ENCODE data around the gene PTPN18.

Gene PTPN18

DNA sequence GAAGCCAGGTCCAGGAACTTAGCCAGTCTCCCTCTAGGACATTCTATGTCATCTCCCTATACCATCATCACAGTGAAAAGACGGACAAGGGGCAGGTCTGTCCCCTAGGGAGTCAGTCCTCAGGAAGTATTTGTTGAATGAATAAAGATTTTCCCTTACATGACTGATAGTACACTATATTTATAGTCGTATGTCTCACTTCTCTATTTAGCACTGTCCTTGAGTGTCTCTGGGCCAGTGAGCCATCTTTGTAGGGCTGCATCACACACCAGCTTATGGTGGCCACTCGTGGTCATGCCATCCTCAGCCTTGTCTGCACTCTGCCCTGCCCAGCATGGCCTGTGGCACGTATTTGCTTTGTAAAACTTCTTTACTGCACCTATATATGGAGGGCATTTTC, 25.8 kb downstream of the PTPN18 start:
- no peak overlapping the region for H3K9ac ChIP-seq (ENCODE audit: low read depth, low read length)
- no peak overlapping the region for H2AFZ ChIP-seq (ENCODE audit: low read depth, low read length)
- no peaks in the 10 kb centered on the region for H3K79me2 ChIP-seq (ENCODE audit: insufficient read depth, low read length)
- no peak overlapping the region for H3K4me2 ChIP-seq (ENCODE audit: insufficient read depth, low read length)
- peaks cover 9% of the 10 kb centered on the region for H3K4me1 ChIP-seq (ENCODE audit: insufficient read depth, low read length)
- H3K4me3 ChIP-seq (ENCODE audit: low read depth in 1 of 2, low read length in 2 of 2) = no peak overlapping the region
- H3K27ac ChIP-seq (ENCODE audit: low read length) = no peak overlapping the region
- no peaks in the 10 kb centered on the region for H4K20me1 ChIP-seq (ENCODE audit: insufficient read depth, low read length)
- ATAC-seq (ENCODE audit: insufficient read depth, low read depth) (no peak), DNase-seq (no peak)
- no peaks in the 10 kb centered on the region for H3K9me3 ChIP-seq (ENCODE audit: insufficient read depth, low read length, severe bottlenecking)
- no peaks in the 10 kb centered on the region for H3K36me3 ChIP-seq (ENCODE audit: insufficient read depth, low read length)
- no peaks in the 10 kb centered on the region for H3K27me3 ChIP-seq (ENCODE audit: insufficient read depth, low read length, poor library complexity)
- TF ChIP-seq, protein P1, sequence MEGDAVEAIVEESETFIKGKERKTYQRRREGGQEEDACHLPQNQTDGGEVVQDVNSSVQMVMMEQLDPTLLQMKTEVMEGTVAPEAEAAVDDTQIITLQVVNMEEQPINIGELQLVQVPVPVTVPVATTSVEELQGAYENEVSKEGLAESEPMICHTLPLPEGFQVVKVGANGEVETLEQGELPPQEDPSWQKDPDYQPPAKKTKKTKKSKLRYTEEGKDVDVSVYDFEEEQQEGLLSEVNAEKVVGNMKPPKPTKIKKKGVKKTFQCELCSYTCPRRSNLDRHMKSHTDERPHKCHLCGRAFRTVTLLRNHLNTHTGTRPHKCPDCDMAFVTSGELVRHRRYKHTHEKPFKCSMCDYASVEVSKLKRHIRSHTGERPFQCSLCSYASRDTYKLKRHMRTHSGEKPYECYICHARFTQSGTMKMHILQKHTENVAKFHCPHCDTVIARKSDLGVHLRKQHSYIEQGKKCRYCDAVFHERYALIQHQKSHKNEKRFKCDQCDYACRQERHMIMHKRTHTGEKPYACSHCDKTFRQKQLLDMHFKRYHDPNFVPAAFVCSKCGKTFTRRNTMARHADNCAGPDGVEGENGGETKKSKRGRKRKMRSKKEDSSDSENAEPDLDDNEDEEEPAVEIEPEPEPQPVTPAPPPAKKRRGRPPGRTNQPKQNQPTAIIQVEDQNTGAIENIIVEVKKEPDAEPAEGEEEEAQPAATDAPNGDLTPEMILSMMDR (IDR thresholded peaks at IDR 0.05; ENCODE audit: borderline replicate concordance, extremely low read depth, low read length, poor library complexity, severe bottlenecking) = no peak
- TF ChIP-seq EZH2 (IDR thresholded peaks at IDR 0.05; ENCODE audit: borderline replicate concordance, low read depth, low read length, severe bottlenecking) = no peak

DNA sequence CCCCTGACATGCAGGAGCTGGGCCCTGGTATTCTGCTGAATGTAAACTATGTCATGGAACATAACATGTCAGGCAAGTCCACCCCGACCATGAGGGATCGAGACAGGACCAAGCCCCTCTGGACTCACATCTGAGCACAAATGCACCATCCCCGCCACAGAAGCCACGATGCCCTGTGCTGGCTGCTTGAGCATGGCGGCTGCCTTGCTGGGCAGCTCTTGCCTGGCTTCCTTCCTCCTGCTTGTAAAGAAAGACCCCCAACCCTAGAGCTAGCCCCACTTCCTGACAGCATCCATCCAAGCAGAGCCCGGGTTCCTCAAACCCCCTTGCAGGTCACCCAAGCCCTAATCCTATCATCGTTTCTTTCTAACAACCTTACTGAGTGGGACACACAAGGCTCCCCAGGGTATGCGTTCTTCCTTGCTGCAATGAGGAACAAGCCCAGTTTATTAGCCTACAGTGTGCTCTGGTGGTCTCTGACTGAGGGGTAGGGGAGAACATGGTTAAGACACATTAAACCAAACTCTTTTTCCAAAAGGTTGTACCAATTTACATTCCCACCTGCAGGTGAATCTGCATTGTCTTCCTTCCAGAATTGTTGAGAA, 26.6 kb downstream of the PTPN18 start:
- Histone ChIP-seq H3K36me3 (ENCODE audit: insufficient read depth, low read length) (no peaks in the 10 kb centered on the region), H3K4me1 (ENCODE audit: insufficient read depth, low read length) (peaks cover 9% of the 10 kb centered on the region), H3K27ac (ENCODE audit: low read length) (no peak overlapping the region), H3K79me2 (ENCODE audit: insufficient read depth, low read length) (no peaks in the 10 kb centered on the region), H3K27me3 (ENCODE audit: insufficient read depth, low read length, poor library complexity) (no peaks in the 10 kb centered on the region), H4K20me1 (ENCODE audit: insufficient read depth, low read length) (no peaks in the 10 kb centered on the region), H2AFZ (ENCODE audit: low read depth, low read length) (no peak overlapping the region), H3K9ac (ENCODE audit: low read depth, low read length) (no peak overlapping the region), H3K4me3 (ENCODE audit: low read depth in 1 of 2, low read length in 2 of 2) (no peak overlapping the region), H3K4me2 (ENCODE audit: insufficient read depth, low read length) (no peak overlapping the region), H3K9me3 (ENCODE audit: insufficient read depth, low read length, severe bottlenecking) (no peaks in the 10 kb centered on the region)
- TF ChIP-seq, protein P1 (IDR thresholded peaks at IDR 0.05; ENCODE audit: borderline replicate concordance, extremely low read depth, low read length, poor library complexity, severe bottlenecking) = no peak
- no peak for TF ChIP-seq EZH2 (IDR thresholded peaks at IDR 0.05; ENCODE audit: borderline replicate concordance, low read depth, low read length, severe bottlenecking)
- no peak for DNase-seq
- no peak for ATAC-seq (ENCODE audit: insufficient read depth, low read depth)

DNA sequence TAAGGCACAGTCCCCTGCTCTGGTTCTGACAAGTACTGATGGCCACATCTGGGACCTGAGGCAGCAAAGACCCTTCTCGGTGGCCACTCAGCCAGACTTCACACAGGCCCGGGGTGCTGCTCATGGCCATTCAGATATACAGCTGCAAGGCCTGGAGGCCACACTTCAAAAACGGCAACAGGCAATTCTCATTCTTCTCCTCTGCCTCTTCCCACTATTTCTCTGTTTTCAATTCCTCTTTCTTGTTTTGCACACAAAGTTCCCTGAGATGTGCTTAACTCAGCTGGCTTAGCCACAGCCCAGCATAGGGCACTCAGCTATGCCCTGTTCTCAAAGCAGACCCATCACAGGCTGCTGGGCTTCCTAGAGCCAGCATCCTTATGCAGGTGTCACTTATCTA, 29.9 kb downstream of the PTPN18 start:
- no peak overlapping the region for H3K27ac ChIP-seq (ENCODE audit: low read length)
- H3K4me2 ChIP-seq (ENCODE audit: insufficient read depth, low read length) = no peak overlapping the region
- ATAC-seq (ENCODE audit: insufficient read depth, low read depth) = no peak
- H3K9ac ChIP-seq (ENCODE audit: low read depth, low read length) = no peak overlapping the region
- no peaks in the 10 kb centered on the region for H3K79me2 ChIP-seq (ENCODE audit: insufficient read depth, low read length)
- H3K9me3 ChIP-seq (ENCODE audit: insufficient read depth, low read length, severe bottlenecking) = no peaks in the 10 kb centered on the region
- H3K4me1 ChIP-seq (ENCODE audit: insufficient read depth, low read length) = no peaks in the 10 kb centered on the region
- H3K36me3 ChIP-seq (ENCODE audit: insufficient read depth, low read length) = no peaks in the 10 kb centered on the region
- no peak overlapping the region for H2AFZ ChIP-seq (ENCODE audit: low read depth, low read length)
- H3K4me3 ChIP-seq (ENCODE audit: low read depth in 1 of 2, low read length in 2 of 2) = no peak overlapping the region
- TF ChIP-seq, protein P1 (IDR thresholded peaks at IDR 0.05; ENCODE audit: borderline replicate concordance, extremely low read depth, low read length, poor library complexity, severe bottlenecking) = no peak
- no peak for TF ChIP-seq EZH2 (IDR thresholded peaks at IDR 0.05; ENCODE audit: borderline replicate concordance, low read depth, low read length, severe bottlenecking)
- no peak for DNase-seq
- no peaks in the 10 kb centered on the region for H3K27me3 ChIP-seq (ENCODE audit: insufficient read depth, low read length, poor library complexity)
- H4K20me1 ChIP-seq (ENCODE audit: insufficient read depth, low read length) = no peaks in the 10 kb centered on the region

DNA sequence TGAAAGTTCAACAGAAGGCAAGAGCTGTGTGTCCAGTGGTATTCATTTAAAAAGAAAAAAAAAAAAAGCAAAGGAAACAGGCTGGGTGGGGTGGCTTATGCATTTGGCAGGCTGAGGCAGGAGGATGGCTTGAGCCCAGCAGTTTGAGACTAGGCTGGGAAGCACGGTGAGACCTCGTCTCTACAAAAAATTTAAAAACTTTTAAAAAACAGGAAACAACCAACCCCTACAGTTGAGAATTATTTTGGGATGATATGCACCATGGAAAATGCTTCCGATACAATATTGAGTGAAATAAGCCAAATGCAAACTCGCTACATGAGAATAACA, 31.2 kb downstream of the PTPN18 start:
- no peak overlapping the region for H3K9ac ChIP-seq (ENCODE audit: low read depth, low read length)
- H3K79me2 ChIP-seq (ENCODE audit: insufficient read depth, low read length) = no peaks in the 10 kb centered on the region
- DNase-seq = no peak
- no peak overlapping the region for H3K4me2 ChIP-seq (ENCODE audit: insufficient read depth, low read length)
- H2AFZ ChIP-seq (ENCODE audit: low read depth, low read length) = no peak overlapping the region
- ATAC-seq (ENCODE audit: insufficient read depth, low read depth) = no peak
- no peaks in the 10 kb centered on the region for H3K9me3 ChIP-seq (ENCODE audit: insufficient read depth, low read length, severe bottlenecking)
- H3K4me3 ChIP-seq (ENCODE audit: low read depth in 1 of 2, low read length in 2 of 2) = no peak overlapping the region
- H3K36me3 ChIP-seq (ENCODE audit: insufficient read depth, low read length) = no peaks in the 10 kb centered on the region
- no peaks in the 10 kb centered on the region for H4K20me1 ChIP-seq (ENCODE audit: insufficient read depth, low read length)
- TF ChIP-seq EZH2 (IDR thresholded peaks at IDR 0.05; ENCODE audit: borderline replicate concordance, low read depth, low read length, severe bottlenecking) = no peak
- H3K27me3 ChIP-seq (ENCODE audit: insufficient read depth, low read length, poor library complexity) = no peaks in the 10 kb centered on the region
- H3K27ac ChIP-seq (ENCODE audit: low read length) = no peak overlapping the region
- no peaks in the 10 kb centered on the region for H3K4me1 ChIP-seq (ENCODE audit: insufficient read depth, low read length)

Data from DND-41 (cell line).